Skeletal muscle cell (primary cell): ENCODE data around the gene GGPS1.
"Not testable (repeated sequence)": the region's sequence is repeated elsewhere in the genome, so short reads cannot be mapped to it uniquely, and the experiment has no call there.

Experiments
- DNase-seq: peaks from one replicate; pipeline ENCODE4 v3.0.0-alpha.2; 2010; ENCODE audit warnings: low read depth
- H3K4me3 ChIP-seq: 2 replicates; pipeline ENCODE4 v1.5.1; 2011; ENCODE audit warnings: low read depth, mild to moderate bottlenecking, control low read depth, low read length, moderate library complexity

GGPS1 gene

GRCh38 chr1:235381955-235382739, 53.8 kb downstream of the GGPS1 start:
- not testable (repeated sequence) for DNase-seq, H3K4me3 ChIP-seq

GRCh38 chr1:235385633-235386032, 57.3 kb downstream of the GGPS1 start:
- DNase-seq, H3K4me3 ChIP-seq: not testable (repeated sequence)

DNA sequence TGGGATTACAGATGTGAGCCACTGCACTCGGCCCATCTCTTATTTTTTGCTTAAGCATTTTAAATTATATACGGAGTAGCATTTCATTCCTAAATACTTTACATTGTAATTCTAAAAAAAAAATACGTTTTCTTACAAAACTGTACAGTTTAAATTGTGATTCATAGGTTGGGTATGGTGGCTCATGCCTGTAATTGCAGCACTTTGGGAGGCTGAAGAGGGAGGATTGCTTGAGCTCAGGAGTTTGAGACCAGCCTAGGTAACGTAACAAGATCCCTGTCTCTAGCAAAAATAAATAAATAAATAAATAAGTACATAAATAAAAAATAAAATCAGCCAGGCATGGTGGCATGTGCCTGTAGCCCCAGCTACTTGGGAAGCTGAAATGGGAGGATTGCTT, 63.5 kb downstream of the GGPS1 start:
- DNase-seq = no peak

More for the DNA sequence above, 63.5 kb downstream of the GGPS1 start:
- H3K4me3 ChIP-seq = no peak overlapping the region
